ENCODE measurements around the gene SPRR5.

Gene SPRR5

DNA sequence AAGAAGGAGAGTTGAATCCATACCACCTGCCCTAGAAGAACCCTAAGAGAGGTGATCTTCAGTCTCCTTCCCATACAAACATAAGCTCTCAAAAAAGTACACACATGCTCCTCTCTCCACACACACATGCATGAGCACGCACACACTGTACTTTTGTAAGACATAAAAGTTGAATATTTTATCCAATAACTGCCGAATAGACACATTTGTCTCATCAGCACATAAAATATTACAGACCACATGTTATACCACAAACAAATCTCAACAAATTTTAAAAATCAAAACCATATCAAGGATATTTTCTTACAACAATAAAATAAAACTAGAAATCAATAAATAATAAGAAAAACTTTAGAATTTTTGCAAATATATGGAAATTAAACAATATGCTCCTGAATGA lies 39.6 kb downstream of the SPRR5 start:
- DNase-seq, result no peak

DNA sequence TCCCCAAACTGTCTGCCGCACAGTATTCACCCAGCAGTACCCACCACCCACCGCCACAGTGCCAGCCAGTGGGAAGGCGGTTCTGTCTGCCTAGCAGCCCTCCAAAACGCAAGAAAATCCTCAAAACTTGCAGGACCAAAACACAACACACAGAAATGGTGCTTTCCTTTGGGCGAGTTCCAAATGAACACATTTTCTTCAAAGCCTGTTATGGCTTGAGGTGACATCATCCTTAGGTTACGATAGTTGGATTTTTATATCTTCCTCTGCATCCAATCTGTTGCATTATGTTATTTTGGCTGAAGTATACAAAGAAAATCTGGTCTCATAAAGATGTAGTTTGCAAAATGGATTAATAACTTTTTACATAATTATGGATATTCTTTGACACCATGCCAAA lies 46.2 kb downstream of the SPRR5 start:
- no peak for DNase-seq

DNA sequence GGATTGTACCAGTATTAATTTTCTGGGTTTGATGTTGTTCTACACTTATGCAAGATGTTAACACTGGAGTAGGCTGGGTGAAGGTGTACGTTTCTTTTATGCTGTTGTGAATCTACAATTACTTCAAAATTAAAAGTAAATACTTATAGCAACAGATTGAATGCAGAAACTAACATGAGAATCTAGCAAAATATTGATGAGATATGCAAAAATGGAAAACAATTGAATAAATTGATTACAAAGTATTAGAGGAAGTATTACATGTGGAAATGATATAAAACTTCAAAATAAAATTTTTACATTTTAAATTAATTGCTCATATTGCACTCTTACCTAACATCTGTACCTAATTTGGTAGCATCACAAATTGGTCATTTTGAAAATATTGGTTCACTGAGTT lies 48.8 kb downstream of the SPRR5 start:
- DNase-seq, result no peak

DNA sequence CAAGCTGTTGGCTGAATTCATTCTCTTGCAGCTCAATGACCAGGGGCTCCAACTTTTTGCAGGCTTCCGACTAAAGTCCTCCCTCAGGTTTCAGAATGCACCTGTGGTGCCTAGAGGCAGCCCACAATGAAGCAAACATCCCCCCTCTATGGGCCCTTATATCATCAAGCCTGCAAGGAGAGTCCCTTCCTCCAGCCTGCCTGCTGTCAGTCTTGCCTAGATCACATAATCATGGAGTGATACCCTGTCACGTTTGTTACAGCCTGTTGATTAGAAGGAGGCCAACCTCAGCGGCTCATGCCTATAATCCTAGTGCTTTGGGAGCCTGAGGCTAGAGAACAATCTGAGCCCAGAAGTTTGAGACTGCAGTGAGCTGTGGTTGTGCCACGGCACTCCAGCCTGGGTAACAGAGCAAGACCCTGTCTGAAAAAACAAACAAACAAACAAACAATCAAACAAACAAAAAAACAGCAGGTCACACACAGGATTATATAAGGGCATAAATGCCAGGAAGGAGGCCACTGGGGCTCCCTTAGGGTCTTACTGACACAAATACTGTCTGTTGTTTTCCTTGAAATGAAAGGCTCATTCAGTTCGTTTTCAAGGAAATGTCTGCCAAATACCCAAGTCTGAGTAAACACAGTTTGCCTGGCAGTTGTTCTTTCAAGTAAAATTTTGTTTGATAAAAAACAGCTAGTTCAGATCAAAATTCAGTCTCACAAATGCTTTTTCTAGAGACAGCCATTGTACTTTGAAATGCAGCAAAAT lies 49.8 kb downstream of the SPRR5 start:
- no peak for DNase-seq

DNA sequence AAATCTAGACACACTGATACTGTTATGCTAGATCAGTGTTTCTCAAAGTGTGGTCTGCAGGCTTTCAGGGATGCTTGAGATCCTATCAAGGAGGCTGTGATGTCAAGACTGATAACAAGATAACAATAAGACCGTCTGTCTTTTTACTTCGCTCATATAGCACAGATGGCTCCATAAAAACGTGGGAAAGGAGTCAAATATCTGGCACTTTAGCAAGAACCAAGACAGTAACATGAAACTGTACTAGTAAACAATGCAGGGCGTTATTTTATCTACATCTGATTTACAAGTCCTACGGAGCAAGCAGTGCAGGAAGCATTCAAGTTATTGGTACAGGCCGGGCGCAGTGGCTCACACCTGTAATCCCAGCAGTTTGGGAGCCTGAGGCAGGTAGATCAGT lies 50.9 kb downstream of the SPRR5 start:
- no peak for DNase-seq

DNA sequence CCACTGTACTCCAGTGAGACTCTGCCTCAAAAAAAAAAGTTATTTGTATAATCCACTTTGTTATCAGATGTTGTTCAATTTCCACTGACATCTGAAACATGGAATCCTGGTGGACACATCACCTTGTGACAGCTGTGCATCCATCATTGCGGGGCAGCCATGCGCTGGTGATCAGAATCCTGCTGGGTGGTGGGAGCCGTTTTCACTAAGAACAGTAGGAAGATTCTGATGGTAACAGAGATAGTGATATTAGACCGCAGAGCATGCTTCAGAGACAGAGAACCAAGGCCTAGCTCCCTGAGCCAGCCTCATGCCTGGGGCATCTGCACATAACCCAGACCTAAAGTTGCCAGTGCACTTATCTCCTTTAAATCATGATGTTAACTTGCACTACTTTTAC lies 51.5 kb downstream of the SPRR5 start:
- DNase-seq, result no peak

All from T1000 (cell line).